ENCODE measurements around the gene SMIM14. TPM values are rescaled to one million over a fixed set of nuclear protein-coding genes. Genes with fewer than 3 reads are reported as not detected.

SMIM14 gene
- total and polyA plus RNA-seq, 2 of the 8 experiments (the other 6 are each of a cell fraction or from before 2014, with no cell fraction given), result 29.1 to 31.0 TPM

GRCh38 chr4:39613093-39613656 lies 25.5 kb downstream of the SMIM14 start:
- no peaks in the 10 kb centered on the region for H4K20me1 ChIP-seq (replicated peaks in 1 of 2; ENCODE audit: control insufficient read depth in 1 of 2, insufficient read depth in 2 of 2, low read length in 2 of 2)
- H3K56ac ChIP-seq (replicated peaks; ENCODE audit: insufficient read length, low read depth, low read length), result no peak overlapping the region
- DNase-seq (ENCODE audit: low read depth in 1 of 2, low spot score in 2 of 2), result no peak
- H2AK5ac ChIP-seq (ENCODE audit: low read depth, low read length), result no peak overlapping the region
- H2BK20ac ChIP-seq (ENCODE audit: low read length), result no peak overlapping the region
- H3K4me2 ChIP-seq (ENCODE audit: insufficient read depth in 1 of 2, low read depth in 2 of 2, low read length in 2 of 2), result no peak overlapping the region
- H3K36me3 ChIP-seq (ENCODE audit: control insufficient read depth in 2 of 4, insufficient read depth in 4 of 4, low read length in 3 of 4), result peaks cover 0 to 9% (median 0%) of the 10 kb centered on the region in 4 experiments; a peak in 4 of 8 replicates
- H2BK120ac ChIP-seq (replicated peaks; ENCODE audit: low read depth, low read length), result no peak overlapping the region
- no peaks in the 10 kb centered on the region for H3K79me1 ChIP-seq (ENCODE audit: low read depth, low read length)
- H3K14ac ChIP-seq (ENCODE audit: insufficient read length), result no peak overlapping the region
- no peak overlapping the region for H3K18ac ChIP-seq (ENCODE audit: extremely low read depth, low read length)
- no peak overlapping the region for H3K4me3 ChIP-seq (ENCODE audit: extremely low read depth in 1 of 4, insufficient read depth in 2 of 4, low read depth in 3 of 4, low read length in 4 of 4)
- H3K27me3 ChIP-seq (replicated peaks in 1 of 4; ENCODE audit: control insufficient read depth in 3 of 4, extremely low read depth in 1 of 4, insufficient read depth in 3 of 4, low read length in 3 of 4), result no peaks in the 10 kb centered on the region
- WGBS, 2 experiments (ENCODE audit: extremely low coverage in 1 of 2, insufficient coverage in 1 of 2, insufficient read length in 1 of 2, insufficient replicate concordance in 2 of 2, low coverage in 1 of 2, low lambda C conversion rate in 2 of 2, missing lambda C conversion rate in 1 of 2), result 93% methylated on average over 2 of the region's 2 CpGs; no CpG with 5 or more reads in 1 of the 2 experiments
- no peaks in the 10 kb centered on the region for H3K23me2 ChIP-seq (ENCODE audit: low read depth, low read length)
- no peak overlapping the region for H4K8ac ChIP-seq (ENCODE audit: extremely low read depth, insufficient read depth, low read length)
- POLR2A ChIA-PET (ENCODE audit: partially characterized antibody), result interaction anchor here (0.6 to 1.5 kb wide), 5 partner anchors 19 to 1748 kb away, joined by 3 to 4 read pairs (median 4); partner anchors contain the start of gene SMIM14
- H2BK12ac ChIP-seq (ENCODE audit: low read depth, low read length), result no peak overlapping the region
- no peak overlapping the region for H3K4ac ChIP-seq (replicated peaks; ENCODE audit: insufficient read length, low read depth, low read length)
- CTCF ChIA-PET (ENCODE audit: partially characterized antibody), result interaction anchor here (0.9 to 1.0 kb wide), 2 partner anchors 12 to 21 kb away, joined by 3 to 4 read pairs; no protein-coding TSS in a partner anchor
- no peaks in the 10 kb centered on the region for H3K79me2 ChIP-seq (ENCODE audit: control insufficient read depth in 1 of 2, insufficient read depth in 2 of 2, low read length in 2 of 2)
- H3K4me1 ChIP-seq (replicated peaks in 1 of 4; ENCODE audit: control insufficient read depth in 3 of 4, insufficient read depth in 4 of 4, low read length in 3 of 4), result peaks cover 0 to 3% (median 0%) of the 10 kb centered on the region in 4 experiments; a peak in 1 of 7 replicates
- no peak overlapping the region for H3K23ac ChIP-seq (ENCODE audit: insufficient read length)
- no peak for FAIRE-seq
- H4K91ac ChIP-seq (replicated peaks; ENCODE audit: insufficient read length, low read length), result no peak overlapping the region
- no peak overlapping the region for H2AFZ ChIP-seq (ENCODE audit: low read length)
- H2BK15ac ChIP-seq (ENCODE audit: low read length), result no peak overlapping the region
- no peak overlapping the region for H3K9ac ChIP-seq (replicated peaks in 1 of 4; ENCODE audit: extremely low read depth in 1 of 4, low read depth in 3 of 4, low read length in 3 of 4)
- H3K27ac ChIP-seq (ENCODE audit: low read depth, low read length), result no peak overlapping the region
- H2BK5ac ChIP-seq (ENCODE audit: low read depth, low read length), result no peak overlapping the region
- H4K5ac ChIP-seq (ENCODE audit: insufficient read length, low read depth, low read length), result no peak overlapping the region
- no peaks in the 10 kb centered on the region for H3K9me3 ChIP-seq (ENCODE audit: insufficient read depth in 2 of 2, low read depth in 1 of 2, low read length in 1 of 2)
- TF ChIP-seq SP1 (IDR thresholded peaks at IDR 0.05; ENCODE audit: low read depth, low read length), result no peak
- no peak for TF ChIP-seq TAF1 (IDR thresholded peaks at IDR 0.05; ENCODE audit: low read depth, low read length)
- no peak for TF ChIP-seq KDM4A (IDR thresholded peaks at IDR 0.05; ENCODE audit: low read depth, low read length, severe bottlenecking)
- no peak for TF ChIP-seq TCF12 (IDR thresholded peaks at IDR 0.05; ENCODE audit: low read depth, low read length)
- no peak for TF ChIP-seq CBX5 (IDR thresholded peaks at IDR 0.05; ENCODE audit: low read depth, low read length)
